Osteoblast (primary cell): ENCODE data around the gene TARBP2. TPM values are rescaled to one million over a fixed set of nuclear protein-coding genes. Genes with fewer than 3 reads are reported as not detected.

ENCODE experiments used
- DNase-seq: peaks from one replicate; pipeline ENCODE4 v3.0.0; 2011; ENCODE audit warnings: low spot score, mixed read lengths; ENCODE audit not compliant: insufficient read length; ENCODE audit errors: missing footprints
- H2AFZ ChIP-seq: 2 replicates; pipeline ENCODE4 v1.6.0; 2011; ENCODE audit warnings: mild to moderate bottlenecking, low read length
- H3K27ac ChIP-seq: 2 replicates; pipeline ENCODE4 v1.5.1; 2011; ENCODE audit warnings: mild to moderate bottlenecking, low read depth, low read length, moderate library complexity
- H3K27me3 ChIP-seq: 2 replicates; pipeline ENCODE4 v1.6.0; 2012; ENCODE audit warnings: mild to moderate bottlenecking, control low read depth, inconsistent platforms, low read length, moderate library complexity; ENCODE audit not compliant: insufficient read depth
- H3K36me3 ChIP-seq: 2 replicates; pipeline ENCODE4 v1.5.1; 2011; ENCODE audit warnings: mild to moderate bottlenecking, low read length, control low read depth, moderate library complexity; ENCODE audit not compliant: insufficient read depth
- H3K4me1 ChIP-seq: 2 replicates; pipeline ENCODE4 v1.5.1; 2011; ENCODE audit warnings: mild to moderate bottlenecking, low read length, control low read depth, moderate library complexity; ENCODE audit not compliant: insufficient read depth
- H3K4me2 ChIP-seq: 2 replicates; pipeline ENCODE4 v1.6.0; 2011; ENCODE audit warnings: mild to moderate bottlenecking, low read length; ENCODE audit not compliant: insufficient read depth
- H3K4me3 ChIP-seq: fragments of 200-600 bp; sonication (generic); 3 replicates; pipeline ENCODE4 v1.5.1; 2012; ENCODE audit warnings: mild to moderate bottlenecking, low read length, inconsistent platforms; ENCODE audit not compliant: insufficient read depth
- H3K79me2 ChIP-seq: 2 replicates; pipeline ENCODE4 v1.6.0; 2012; ENCODE audit warnings: mild to moderate bottlenecking, low read length, control low read depth, inconsistent platforms; ENCODE audit not compliant: insufficient read depth
- H3K9me3 ChIP-seq: 2 replicates; pipeline ENCODE4 v1.5.1; 2011; ENCODE audit warnings: low read depth, low read length, control low read depth
- H4K20me1 ChIP-seq: 2 replicates; pipeline ENCODE4 v1.6.0; 2012; ENCODE audit warnings: mild to moderate bottlenecking, low read length, control low read depth; ENCODE audit not compliant: insufficient read depth
- CTCF ChIP-seq: IDR thresholded peaks from 2 replicates; pipeline ENCODE4 v1.5.1; 2011; ENCODE audit warnings: mild to moderate bottlenecking, low read depth, low read length, moderate library complexity; ENCODE audit errors: extremely low read depth
- total RNA-seq: library from RNA; depleted of rRNA; stranded (reverse); fragments of >200 nt; gene quantifications from 2 replicates; pipeline ENCODE4 v1.2.3, GENCODE V29; 2012

TARBP2 gene
- total RNA-seq, 1 donor: 35.5 TPM

DNA sequence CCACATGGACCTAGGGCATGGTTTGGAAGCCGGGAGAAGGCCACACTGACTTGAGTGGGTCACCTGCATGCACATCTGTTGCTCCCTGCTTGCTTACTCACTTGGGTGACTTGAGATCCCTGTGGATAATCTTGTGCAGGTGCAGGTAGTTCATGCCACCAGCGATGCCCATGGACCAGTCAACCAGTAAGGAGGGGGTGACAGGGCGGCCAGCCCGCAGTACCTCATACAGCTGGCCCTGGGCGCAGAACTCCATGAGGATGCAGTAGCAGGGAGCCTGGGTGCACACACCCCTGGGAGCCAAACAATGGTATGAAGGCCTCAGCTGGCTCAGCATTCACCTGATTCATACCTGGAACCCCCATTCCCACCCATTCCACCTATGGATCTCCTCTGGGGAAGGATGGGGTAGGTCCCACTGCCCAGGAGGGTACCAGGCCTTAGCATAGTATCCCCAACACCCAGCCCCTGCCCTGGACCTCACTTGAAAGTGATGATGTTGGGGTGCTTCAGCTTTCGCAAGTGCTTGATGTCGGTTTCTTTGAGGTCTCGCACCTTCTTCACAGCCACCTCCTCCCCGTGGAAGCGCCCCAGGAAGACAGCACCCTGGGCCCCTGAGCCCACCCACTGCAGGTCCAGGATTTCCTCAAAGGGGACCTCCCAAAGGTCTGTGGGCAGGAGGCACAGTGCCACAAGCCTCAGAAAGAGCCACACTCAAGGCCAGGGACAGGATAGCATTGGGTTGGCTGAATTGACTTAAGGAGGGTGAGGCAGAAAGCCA lies 14.9 kb upstream of the TARBP2 start:
- Histone ChIP-seq H3K9me3 (no peaks in the 10 kb centered on the region), H2AFZ (no peak overlapping the region), H3K36me3 (peaks cover 68% of the 10 kb centered on the region), H3K27ac (no peak overlapping the region), H3K4me3 (no peak overlapping the region), H3K4me2 (no peak overlapping the region), H4K20me1 (peaks cover 46% of the 10 kb centered on the region), H3K79me2 (peaks cover 42% of the 10 kb centered on the region), H3K27me3 (no peaks in the 10 kb centered on the region), H3K4me1 (peaks cover 9% of the 10 kb centered on the region)
- no peak for TF ChIP-seq CTCF
- DNase-seq: peak; percentile 26

DNA sequence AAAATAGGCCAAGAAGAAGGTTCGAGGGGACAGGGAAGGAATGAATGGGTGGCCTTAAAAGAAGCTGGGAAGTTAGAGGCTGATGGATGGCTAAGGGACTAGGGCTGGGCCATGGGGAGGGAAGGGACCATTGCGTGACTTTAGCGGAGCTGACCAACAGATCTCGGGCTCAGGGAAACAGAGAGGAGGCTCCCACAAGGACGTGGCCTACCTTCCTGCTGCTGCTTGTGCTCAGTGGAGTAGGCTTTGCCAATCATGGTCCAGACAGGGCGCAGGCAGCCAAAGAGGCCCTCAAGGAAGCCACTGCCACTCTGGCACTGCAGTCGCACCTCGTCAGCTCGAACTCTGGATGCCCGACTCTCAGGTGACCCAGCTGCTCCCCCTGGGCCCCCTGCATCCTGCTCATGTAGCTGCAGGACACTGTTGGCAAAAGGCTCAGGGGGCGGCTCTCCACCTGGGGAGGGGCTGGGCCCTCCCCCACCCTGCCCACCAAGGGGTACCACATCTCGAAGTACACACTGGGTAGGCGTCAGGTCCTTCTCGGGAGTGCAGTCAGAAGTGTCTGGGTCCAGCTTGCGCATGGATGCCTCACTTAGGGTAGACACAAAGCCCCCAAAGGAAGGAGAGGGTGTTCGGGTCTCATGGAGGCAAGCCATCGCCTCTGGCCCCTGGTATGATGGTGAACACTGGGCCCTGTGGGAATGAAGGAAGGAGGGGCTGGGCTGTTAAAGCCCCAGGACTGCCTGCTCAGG lies 14.2 kb upstream of the TARBP2 start:
- Histone ChIP-seq H2AFZ (no peak overlapping the region), H3K79me2 (peaks cover 42% of the 10 kb centered on the region), H3K9me3 (no peaks in the 10 kb centered on the region), H3K4me3 (no peak overlapping the region), H3K4me1 (peaks cover 1% of the 10 kb centered on the region), H3K4me2 (no peak overlapping the region), H3K27me3 (no peaks in the 10 kb centered on the region), H3K36me3 (peaks cover 61% of the 10 kb centered on the region), H3K27ac (no peak overlapping the region), H4K20me1 (peaks cover 40% of the 10 kb centered on the region)
- TF ChIP-seq CTCF: no peak
- DNase-seq: peak; percentile 25

- Histone ChIP-seq H3K27me3 (no peaks in the 10 kb centered on the region), H3K36me3 (peaks cover 36% of the 10 kb centered on the region), H3K4me3 (no peak overlapping the region), H3K4me1 (peaks cover 11% of the 10 kb centered on the region), H3K4me2 (no peak overlapping the region), H3K9me3 (no peaks in the 10 kb centered on the region), H4K20me1 (peaks cover 27% of the 10 kb centered on the region), H2AFZ (no peak overlapping the region), H3K79me2 (peaks cover 57% of the 10 kb centered on the region), H3K27ac (no peak overlapping the region)
- no peak for TF ChIP-seq CTCF
- no peak for DNase-seq
Measured at GRCh38 chr12:53489242-53489864, 11.7 kb upstream of the TARBP2 start.

DNA sequence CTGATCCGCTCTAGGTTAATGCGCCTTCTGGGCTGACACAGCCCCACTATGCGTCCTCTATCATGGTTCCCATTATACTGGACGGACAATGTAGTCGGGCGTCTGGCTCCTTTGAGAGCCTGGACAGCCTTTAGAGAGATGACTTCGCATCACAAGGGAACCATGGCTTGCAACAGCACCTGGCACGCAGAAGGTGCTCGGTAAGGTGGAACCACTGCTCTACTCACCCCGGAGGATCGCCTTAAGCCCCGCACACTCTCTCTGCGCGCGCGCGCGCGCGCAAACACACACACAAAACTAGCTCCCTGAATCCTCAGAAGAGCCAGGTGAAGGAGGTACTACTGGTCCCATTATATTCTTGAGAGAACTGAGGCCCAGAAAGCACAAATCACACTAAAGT lies 8.9 kb upstream of the TARBP2 start:
- TF ChIP-seq CTCF: no peak
- no peaks in the 10 kb centered on the region for H3K27me3 ChIP-seq
- peaks cover 64% of the 10 kb centered on the region for H3K79me2 ChIP-seq
- H3K4me1 ChIP-seq: peaks cover 18% of the 10 kb centered on the region
- H4K20me1 ChIP-seq: peaks cover 10% of the 10 kb centered on the region
- peak overlapping the region; percentile 87 for H3K4me2 ChIP-seq
- H3K27ac ChIP-seq: no peak overlapping the region
- peak overlapping the region; percentile 76 for H3K4me3 ChIP-seq
- DNase-seq: no peak
- H3K36me3 ChIP-seq: peaks cover 10% of the 10 kb centered on the region
- H3K9me3 ChIP-seq: no peaks in the 10 kb centered on the region
- no peak overlapping the region for H2AFZ ChIP-seq
